Ishikawa (cell line): Measurements from ENCODE around the gene ZNF556.
A peak's percentile ranks its signal among the peaks of the same experiment; 100 is the strongest.

ENCODE experiments used
- CEBPB ChIP-seq: IDR thresholded peaks from 2 replicates; pipeline ENCODE4 v1.6.1; 2012
- CREB1 ChIP-seq: IDR thresholded peaks from 2 replicates; pipeline ENCODE4 v1.6.1; 2012; ENCODE audit warnings: low read depth
- EGR1 ChIP-seq: IDR thresholded peaks from 2 replicates; pipeline ENCODE4 v1.6.1; 2012
- EP300 ChIP-seq: IDR thresholded peaks from 2 replicates; pipeline ENCODE4 v1.6.1; 2012; ENCODE audit warnings: borderline replicate concordance
- FOXM1 ChIP-seq: IDR thresholded peaks from 2 replicates; pipeline ENCODE4 v1.6.1; 2012; ENCODE audit warnings: low read depth, borderline replicate concordance
- MAX ChIP-seq: IDR thresholded peaks from 2 replicates; pipeline ENCODE4 v1.6.1; 2012
- NFIC ChIP-seq: IDR thresholded peaks from 2 replicates; pipeline ENCODE4 v1.6.1; 2012
- RAD21 ChIP-seq: IDR thresholded peaks from 2 replicates; pipeline ENCODE4 v1.6.1; 2012; ENCODE audit warnings: low read depth
- REST ChIP-seq: IDR thresholded peaks from 2 replicates; pipeline ENCODE4 v1.6.1; 2012; ENCODE audit warnings: low read depth, mild to moderate bottlenecking
- TAF1 ChIP-seq: IDR thresholded peaks from 2 replicates; pipeline ENCODE4 v1.6.1; 2012; ENCODE audit warnings: low read depth, mild to moderate bottlenecking
- TCF12 ChIP-seq: IDR thresholded peaks from 2 replicates; pipeline ENCODE4 v1.6.1; 2012; ENCODE audit warnings: low read depth
- TEAD4 ChIP-seq: IDR thresholded peaks from 2 replicates; pipeline ENCODE4 v1.6.1; 2012
- USF1 ChIP-seq: IDR thresholded peaks from 2 replicates; pipeline ENCODE4 v1.6.1; 2012
- YY1 ChIP-seq: IDR thresholded peaks from 2 replicates; pipeline ENCODE4 v1.6.1; 2012; ENCODE audit warnings: low read depth
- ZBTB7A ChIP-seq: IDR thresholded peaks from 2 replicates; pipeline ENCODE4 v1.6.1; 2012; ENCODE audit warnings: low read depth

The ZNF556 gene

GRCh38 chr19:2834294-2834871, 32.8 kb upstream of the ZNF556 start:
- TF ChIP-seq TCF12 (0 out of 2 replicates have a peak, but pooled peaks have one; percentile 17), NFIC (no peak), RAD21 (no peak), USF1 (0 out of 2 replicates have a peak, but pooled peaks have one; percentile 16), CREB1 (no peak), REST (no peak)

GRCh38 chr19:2837430-2837829, 29.7 kb upstream of the ZNF556 start:
- TF ChIP-seq TCF12 (no peak), USF1 (no peak), CEBPB (no peak), EGR1 (no peak), CREB1 (no peak), NFIC (no peak), ZBTB7A (no peak), MAX (no peak), TAF1 (no peak), YY1 (no peak), FOXM1 (no peak), TEAD4 (no peak), RAD21 (no peak), EP300 (no peak), REST (no peak)

GRCh38 chr19:2840794-2841791, 26.0 kb upstream of the ZNF556 start, which contains the start of gene ZNF555:
TSS of gene ZNF555 (plus strand) at chr19:2841475. CDS start at chr19:2841573, 98 bp downstream.
- TF ChIP-seq FOXM1 (no peak), MAX (peak; percentile 68; the same call in 1 of the 2 replicates), TAF1 (peak; percentile 51), TCF12 (no peak; the same call in 1 of the 2 replicates), EGR1 (no peak), ZBTB7A (peak; percentile 88), CREB1 (peak; percentile 40; the same call in 1 of the 2 replicates)

GRCh38 chr19:2841855-2842574, 25.1 kb upstream of the ZNF556 start:
- no peak for TF ChIP-seq EP300
- TF ChIP-seq NFIC: no peak
- TF ChIP-seq TCF12: no peak
- TF ChIP-seq EGR1: no peak
- TF ChIP-seq USF1: no peak
- no peak for TF ChIP-seq TAF1
